Gastroesophageal sphincter (tissue), 3 donors: Measurements from ENCODE around the gene TTBK2.

Experiments
- CTCF ChIP-seq, 4 experiments: fragments of 200-600 bp in 2 of 4; fragments of 450-650 bp in 2 of 4; sonication (generic) in 1 of 4; IDR thresholded peaks; one replicate each; pipeline ENCODE4 v1.5.1; 2017 to 2019; ENCODE audit warnings: antibody characterized with exemption in 4 of 4, mild to moderate bottlenecking in 2 of 4, moderate library complexity in 2 of 4
- EP300 ChIP-seq: sonication (generic); formaldehyde crosslinking; IDR thresholded peaks from one replicate; pipeline ENCODE4 v1.6.1; 2017; ENCODE audit warnings: antibody characterized with exemption, mild to moderate bottlenecking
- POLR2A ChIP-seq, 2 donors: fragments of 450-650 bp; IDR thresholded peaks; one replicate each; pipeline ENCODE4 v1.6.1; 2017; ENCODE audit warnings: antibody characterized with exemption in 2 of 2, mild to moderate bottlenecking in 2 of 2, moderate library complexity in 1 of 2
- POLR2AphosphoS5 ChIP-seq: sonication (generic); formaldehyde crosslinking; IDR thresholded peaks from one replicate; pipeline ENCODE4 v1.6.1; 2017; ENCODE audit warnings: antibody characterized with exemption

- TF ChIP-seq CTCF (IDR thresholded peaks at IDR 0.05) (no peak), POLR2AphosphoS5 (no peak), POLR2A (IDR thresholded peaks at IDR 0.05) (no peak), EP300 (no peak)
Observed at GRCh38 chr15:42720071-42720470, 200.5 kb downstream of the TTBK2 start.
